Thoracic aorta (tissue), 2 donors: Measurements from ENCODE around the gene DDAH1. TPM values are rescaled to one million over a fixed set of nuclear protein-coding genes. Genes with fewer than 3 reads are reported as not detected.
A peak's percentile ranks its signal among the peaks of the same experiment; 100 is the strongest.

ENCODE experiments used
- ATAC-seq: fragments of 150-250 bp; one replicate; pipeline ENCODE4 v1.8.0; 2017; ENCODE audit warnings: low read depth; ENCODE audit not compliant: insufficient number of reproducible peaks, low FRiP score
- DNase-seq: peaks from one replicate; pipeline ENCODE4 v3.0.0-alpha.2; 2020; ENCODE audit warnings: low spot score
- H3K27ac ChIP-seq, 2 donors: fragments of 200-600 bp; sonication (generic); 1 replicate in 1 of 2; 2 replicates in 1 of 2; pipeline ENCODE4 v1.5.1; 2016; ENCODE audit warnings: mild to moderate bottlenecking in 2 of 2, moderate library complexity in 2 of 2
- H3K27me3 ChIP-seq: fragments of 200-600 bp; sonication (generic); replicated peaks from 2 replicates; pipeline ENCODE4 v1.6.0; 2016; ENCODE audit warnings: mild to moderate bottlenecking; ENCODE audit not compliant: insufficient read depth
- H3K36me3 ChIP-seq: fragments of 200-600 bp; sonication (generic); one replicate; pipeline ENCODE4 v1.5.1; 2016
- H3K4me1 ChIP-seq, 2 donors: fragments of 200-600 bp; sonication (generic); 1 replicate in 1 of 2; 2 replicates in 1 of 2; pipeline versions ENCODE4 v1.5.1 to v1.6.0; 2016; ENCODE audit warnings: low read depth in 2 of 2, mild to moderate bottlenecking in 1 of 2; ENCODE audit not compliant: control insufficient read depth in 1 of 2
- H3K4me3 ChIP-seq: fragments of 200-600 bp; sonication (generic); 2 replicates; pipeline ENCODE4 v1.5.1; 2016; ENCODE audit warnings: mild to moderate bottlenecking
- H3K9me3 ChIP-seq: fragments of 200-600 bp; sonication (generic); 2 replicates; pipeline ENCODE4 v1.5.1; 2016
- CTCF ChIP-seq: fragments of 200-600 bp; sonication (generic); IDR thresholded peaks from one replicate; pipeline ENCODE4 v1.5.1; 2019; ENCODE audit warnings: antibody characterized with exemption
- total RNA-seq, 2 donors: library from RNA; depleted of rRNA; stranded (reverse); fragments of >200 nt; gene quantifications; one replicate each; pipeline versions ENCODE4 v1.1.0 to v1.2.3, GENCODE V29; 2016

DDAH1 gene
- total RNA-seq, 2 donors from 2014 or later = 30.5 to 55.4 TPM

GRCh38 chr1:85445906-85446305 lies 19.1 kb downstream of the DDAH1 start:
- H3K36me3 ChIP-seq = no peaks in the 10 kb centered on the region
- no peaks in the 10 kb centered on the region for H3K9me3 ChIP-seq
- no peaks in the 10 kb centered on the region for H3K27me3 ChIP-seq
- no peak for ATAC-seq
- no peak for DNase-seq
- no peak overlapping the region for H3K27ac ChIP-seq
- H3K4me1 ChIP-seq = peaks cover 8 to 17% of the 10 kb centered on the region in 2 donors
- no peak for TF ChIP-seq CTCF
- no peak overlapping the region for H3K4me3 ChIP-seq

GRCh38 chr1:85444381-85444780 lies 20.6 kb downstream of the DDAH1 start:
- ATAC-seq (no peak), DNase-seq (no peak)
- no peak overlapping the region for H3K4me3 ChIP-seq
- H3K27ac ChIP-seq = no peak overlapping the region
- TF ChIP-seq CTCF = no peak
- H3K9me3 ChIP-seq = no peaks in the 10 kb centered on the region
- peaks cover 16 to 28% of the 10 kb centered on the region in 2 donors for H3K4me1 ChIP-seq
- no peaks in the 10 kb centered on the region for H3K27me3 ChIP-seq
- H3K36me3 ChIP-seq = no peaks in the 10 kb centered on the region

- Histone ChIP-seq H3K4me3 (peak overlapping the region; percentile 26), H3K4me1 (peaks cover 16 to 21% of the 10 kb centered on the region in 2 donors), H3K9me3 (no peaks in the 10 kb centered on the region), H3K36me3 (no peaks in the 10 kb centered on the region), H3K27ac (peak overlapping the region; percentile 31), H3K27me3 (no peaks in the 10 kb centered on the region)
- ATAC-seq = no peak
- no peak for TF ChIP-seq CTCF
- DNase-seq = no peak
Measured at GRCh38 chr1:85440612-85441011, 24.3 kb downstream of the DDAH1 start.

GRCh38 chr1:85438353-85438752 lies 26.6 kb downstream of the DDAH1 start:
- peaks cover 16 to 21% of the 10 kb centered on the region in 2 donors for H3K4me1 ChIP-seq
- no peaks in the 10 kb centered on the region for H3K36me3 ChIP-seq
- TF ChIP-seq CTCF = no peak
- H3K9me3 ChIP-seq = no peaks in the 10 kb centered on the region
- H3K4me3 ChIP-seq = no peak overlapping the region
- no peaks in the 10 kb centered on the region for H3K27me3 ChIP-seq
- H3K27ac ChIP-seq = no peak overlapping the region
- DNase-seq = no peak
- no peak for ATAC-seq

GRCh38 chr1:85437139-85437538 lies 27.8 kb downstream of the DDAH1 start:
- peaks cover 16 to 21% of the 10 kb centered on the region in 2 donors for H3K4me1 ChIP-seq
- no peaks in the 10 kb centered on the region for H3K27me3 ChIP-seq
- H3K36me3 ChIP-seq = no peaks in the 10 kb centered on the region
- no peaks in the 10 kb centered on the region for H3K9me3 ChIP-seq
- ATAC-seq = no peak
- DNase-seq = no peak
- no peak for TF ChIP-seq CTCF
- no peak overlapping the region for H3K27ac ChIP-seq
- no peak overlapping the region for H3K4me3 ChIP-seq
